IPS-18a (cell line): ENCODE measurements around the gene PMEPA1.
"Not testable (repeated sequence)": the region's sequence is repeated elsewhere in the genome, so short reads cannot be mapped to it uniquely, and the experiment has no call there.

Experiments
- H3K27ac ChIP-seq: one replicate; pipeline ENCODE4 v1.5.1; 2013; ENCODE audit warnings: low read length
- H3K27me3 ChIP-seq: one replicate; pipeline ENCODE4 v1.6.1; 2013; ENCODE audit warnings: mild to moderate bottlenecking, low read length; ENCODE audit not compliant: control insufficient read depth, insufficient read depth
- H3K36me3 ChIP-seq: one replicate; pipeline ENCODE4 v1.6.1; 2013; ENCODE audit warnings: low read depth, low read length; ENCODE audit not compliant: control insufficient read depth
- H3K4me1 ChIP-seq: one replicate; pipeline ENCODE4 v1.6.1; 2013; ENCODE audit warnings: low read depth, low read length; ENCODE audit not compliant: control insufficient read depth
- H3K4me3 ChIP-seq: one replicate; pipeline ENCODE4 v1.5.1; 2013; ENCODE audit warnings: low read length
- H3K9ac ChIP-seq: one replicate; pipeline ENCODE4 v1.6.1; 2013; ENCODE audit warnings: mild to moderate bottlenecking, low read length, moderate library complexity
- H3K9me3 ChIP-seq: one replicate; pipeline ENCODE4 v1.6.1; 2013; ENCODE audit warnings: low read depth, low read length; ENCODE audit not compliant: control insufficient read depth

The PMEPA1 gene

GRCh38 chr20:57629491-57629901 is 80.3 kb downstream of the PMEPA1 start:
- H3K4me1 ChIP-seq, H3K9me3 ChIP-seq, H3K4me3 ChIP-seq, H3K27ac ChIP-seq, H3K9ac ChIP-seq, H3K36me3 ChIP-seq, H3K27me3 ChIP-seq: not testable (repeated sequence)

- not testable (repeated sequence) for H3K4me1 ChIP-seq, H3K36me3 ChIP-seq, H3K27ac ChIP-seq, H3K27me3 ChIP-seq, H3K9me3 ChIP-seq, H3K4me3 ChIP-seq, H3K9ac ChIP-seq
These were observed 80.9 kb downstream of the PMEPA1 start for GRCh38 chr20:57628962-57629308.

GRCh38 chr20:57628047-57628961 is 81.5 kb downstream of the PMEPA1 start:
- H3K4me3 ChIP-seq = no peak overlapping the region
- peaks cover 4% of the 10 kb centered on the region for H3K4me1 ChIP-seq
- no peaks in the 10 kb centered on the region for H3K27me3 ChIP-seq
- no peaks in the 10 kb centered on the region for H3K9me3 ChIP-seq
- H3K27ac ChIP-seq = no peak overlapping the region
- no peak overlapping the region for H3K9ac ChIP-seq
- H3K36me3 ChIP-seq = no peaks in the 10 kb centered on the region

- Histone ChIP-seq H3K27ac (no peak overlapping the region), H3K9ac (no peak overlapping the region), H3K4me3 (no peak overlapping the region), H3K27me3 (no peaks in the 10 kb centered on the region), H3K9me3 (no peaks in the 10 kb centered on the region), H3K4me1 (peaks cover 4% of the 10 kb centered on the region), H3K36me3 (no peaks in the 10 kb centered on the region)
These were observed 82.5 kb downstream of the PMEPA1 start for GRCh38 chr20:57627339-57627738.

- peaks cover 4% of the 10 kb centered on the region for H3K4me1 ChIP-seq
- no peak overlapping the region for H3K9ac ChIP-seq
- H3K4me3 ChIP-seq = no peak overlapping the region
- H3K36me3 ChIP-seq = no peaks in the 10 kb centered on the region
- no peaks in the 10 kb centered on the region for H3K9me3 ChIP-seq
- no peak overlapping the region for H3K27ac ChIP-seq
- H3K27me3 ChIP-seq = no peaks in the 10 kb centered on the region
These were observed 83.8 kb downstream of the PMEPA1 start for GRCh38 chr20:57625978-57626377.

GRCh38 chr20:57625181-57625958 is 84.4 kb downstream of the PMEPA1 start:
- Histone ChIP-seq H3K36me3 (no peaks in the 10 kb centered on the region), H3K4me3 (no peak overlapping the region), H3K9me3 (no peaks in the 10 kb centered on the region), H3K27me3 (no peaks in the 10 kb centered on the region), H3K27ac (no peak overlapping the region), H3K9ac (no peak overlapping the region), H3K4me1 (peaks cover 4% of the 10 kb centered on the region)

GRCh38 chr20:57624124-57624523 is 85.7 kb downstream of the PMEPA1 start:
- Histone ChIP-seq H3K27ac (no peak overlapping the region), H3K36me3 (no peaks in the 10 kb centered on the region), H3K27me3 (no peaks in the 10 kb centered on the region), H3K9me3 (no peaks in the 10 kb centered on the region), H3K4me3 (no peak overlapping the region), H3K9ac (no peak overlapping the region), H3K4me1 (peaks cover 4% of the 10 kb centered on the region)

- H3K9me3 ChIP-seq = no peaks in the 10 kb centered on the region
- H3K4me1 ChIP-seq = peaks cover 4% of the 10 kb centered on the region
- H3K27ac ChIP-seq = no peak overlapping the region
- no peaks in the 10 kb centered on the region for H3K36me3 ChIP-seq
- no peaks in the 10 kb centered on the region for H3K27me3 ChIP-seq
- no peak overlapping the region for H3K9ac ChIP-seq
- H3K4me3 ChIP-seq = no peak overlapping the region
These were observed 87.0 kb downstream of the PMEPA1 start for GRCh38 chr20:57622579-57623381.

- no peaks in the 10 kb centered on the region for H3K27me3 ChIP-seq
- H3K9me3 ChIP-seq = no peaks in the 10 kb centered on the region
- H3K4me1 ChIP-seq = peaks cover 4% of the 10 kb centered on the region
These were observed 87.6 kb downstream of the PMEPA1 start for GRCh38 chr20:57622201-57622570.

GRCh38 chr20:57621421-57622200 is 88.2 kb downstream of the PMEPA1 start:
- Histone ChIP-seq H3K36me3 (no peaks in the 10 kb centered on the region), H3K4me1 (peaks cover 4% of the 10 kb centered on the region), H3K27me3 (no peaks in the 10 kb centered on the region), H3K9ac (no peak overlapping the region), H3K9me3 (no peaks in the 10 kb centered on the region), H3K27ac (no peak overlapping the region), H3K4me3 (no peak overlapping the region)

More at GRCh38 chr20:57622201-57622570, 87.6 kb downstream of the PMEPA1 start:
- Histone ChIP-seq H3K27ac (no peak overlapping the region), H3K9ac (no peak overlapping the region), H3K36me3 (no peaks in the 10 kb centered on the region), H3K4me3 (no peak overlapping the region)

- no peaks in the 10 kb centered on the region for H3K4me1 ChIP-seq
- H3K9ac ChIP-seq = no peak overlapping the region
- no peaks in the 10 kb centered on the region for H3K9me3 ChIP-seq
- no peaks in the 10 kb centered on the region for H3K27me3 ChIP-seq
- H3K27ac ChIP-seq = no peak overlapping the region
- no peaks in the 10 kb centered on the region for H3K36me3 ChIP-seq
- no peak overlapping the region for H3K4me3 ChIP-seq
These were observed 88.8 kb downstream of the PMEPA1 start for GRCh38 chr20:57620999-57621398.
